ENCODE measurements around the gene PCBP1.

DNA sequence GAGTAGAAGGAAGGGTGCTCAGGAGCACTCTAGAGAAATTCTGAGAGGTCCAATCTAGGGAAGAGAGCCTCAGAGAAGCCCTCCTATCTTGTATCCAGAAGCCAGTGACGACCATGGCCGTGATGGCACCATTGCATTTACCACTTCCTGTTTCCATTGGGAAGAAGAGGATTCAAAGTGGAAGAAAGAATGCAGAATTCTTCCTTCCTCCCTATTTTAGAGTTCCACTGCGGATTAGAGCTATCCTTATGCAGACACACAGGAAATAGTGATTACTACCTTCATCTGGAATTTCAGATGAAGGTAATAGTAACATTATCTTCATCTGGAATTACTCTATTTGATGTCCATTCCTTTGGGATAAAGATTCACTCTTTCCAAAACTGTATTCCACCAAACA is 45.6 kb upstream of the PCBP1 start:
- TF ChIP-seq, protein P1, sequence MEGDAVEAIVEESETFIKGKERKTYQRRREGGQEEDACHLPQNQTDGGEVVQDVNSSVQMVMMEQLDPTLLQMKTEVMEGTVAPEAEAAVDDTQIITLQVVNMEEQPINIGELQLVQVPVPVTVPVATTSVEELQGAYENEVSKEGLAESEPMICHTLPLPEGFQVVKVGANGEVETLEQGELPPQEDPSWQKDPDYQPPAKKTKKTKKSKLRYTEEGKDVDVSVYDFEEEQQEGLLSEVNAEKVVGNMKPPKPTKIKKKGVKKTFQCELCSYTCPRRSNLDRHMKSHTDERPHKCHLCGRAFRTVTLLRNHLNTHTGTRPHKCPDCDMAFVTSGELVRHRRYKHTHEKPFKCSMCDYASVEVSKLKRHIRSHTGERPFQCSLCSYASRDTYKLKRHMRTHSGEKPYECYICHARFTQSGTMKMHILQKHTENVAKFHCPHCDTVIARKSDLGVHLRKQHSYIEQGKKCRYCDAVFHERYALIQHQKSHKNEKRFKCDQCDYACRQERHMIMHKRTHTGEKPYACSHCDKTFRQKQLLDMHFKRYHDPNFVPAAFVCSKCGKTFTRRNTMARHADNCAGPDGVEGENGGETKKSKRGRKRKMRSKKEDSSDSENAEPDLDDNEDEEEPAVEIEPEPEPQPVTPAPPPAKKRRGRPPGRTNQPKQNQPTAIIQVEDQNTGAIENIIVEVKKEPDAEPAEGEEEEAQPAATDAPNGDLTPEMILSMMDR (IDR thresholded peaks at IDR 0.05; ENCODE audit: low read depth, low read length, poor library complexity, severe bottlenecking), result no peak
- TF ChIP-seq EZH2phosphoT487 (IDR thresholded peaks at IDR 0.05; ENCODE audit: borderline replicate concordance, low read length), result no peak

Measured in DOHH2 (cell line).